NOMO-1 treated with dmso at 0.1 percent for 144 hours (cell line): ENCODE results near the gene TMEM59L.

Source experiments
- DNase-seq: peaks from one replicate; lab custom pipeline; 2025; ENCODE audit not compliant: unreplicated experiment; lab: John Stamatoyannopoulos, UW

Gene TMEM59L

GRCh38 chr19:18608102-18608804, 4.4 kb upstream of the TMEM59L start:
- DNase-seq = no peak

- DNase-seq = no peak
These were observed 3.6 kb upstream of the TMEM59L start for GRCh38 chr19:18608805-18609716.

GRCh38 chr19:18609717-18610051, 3.0 kb upstream of the TMEM59L start:
- DNase-seq = no peak

GRCh38 chr19:18610245-18610555, 2.5 kb upstream of the TMEM59L start:
- DNase-seq = no peak

- DNase-seq = no peak
These were observed 1.9 kb upstream of the TMEM59L start for GRCh38 chr19:18610556-18611326.

- no peak for DNase-seq
These were observed 1.2 kb upstream of the TMEM59L start for GRCh38 chr19:18611327-18612050.

GRCh38 chr19:18612051-18612771, 459 bp upstream of the TMEM59L start:
- DNase-seq = no peak

GRCh38 chr19:18613589-18614234, 1.0 kb downstream of the TMEM59L start:
- DNase-seq = no peak

- no peak for DNase-seq
These were observed 3.4 kb downstream of the TMEM59L start for GRCh38 chr19:18616023-18616422.

GRCh38 chr19:18617562-18617961, 4.9 kb downstream of the TMEM59L start:
- DNase-seq = no peak

GRCh38 chr19:18618236-18618635, 5.6 kb downstream of the TMEM59L start:
- no peak for DNase-seq

GRCh38 chr19:18620311-18620710, 7.6 kb downstream of the TMEM59L start:
- DNase-seq = no peak

GRCh38 chr19:18620902-18621301, 8.2 kb downstream of the TMEM59L start:
- DNase-seq = no peak

GRCh38 chr19:18626906-18627305, 14.2 kb downstream of the TMEM59L start:
- DNase-seq = no peak

GRCh38 chr19:18629166-18630088, 16.8 kb downstream of the TMEM59L start:
- DNase-seq = no peak

GRCh38 chr19:18633321-18633720, 20.7 kb downstream of the TMEM59L start:
- DNase-seq = no peak

GRCh38 chr19:18634612-18635297, 22.1 kb downstream of the TMEM59L start:
- DNase-seq = no peak

- DNase-seq = no peak
These were observed 23.1 kb downstream of the TMEM59L start for GRCh38 chr19:18635831-18636182.
